ENCODE data around the gene DLG2. TPM values are rescaled to one million over a fixed set of nuclear protein-coding genes. Genes with fewer than 3 reads are reported as not detected.
A peak's percentile ranks its signal among the peaks of the same experiment; 100 is the strongest.

Gene DLG2
- total and polyA plus RNA-seq, 2 of the 8 experiments (the other 6 are each of a cell fraction or from before 2014, with no cell fraction given): 1.7 to 14.3 TPM

- TF ChIP-seq, protein P1, sequence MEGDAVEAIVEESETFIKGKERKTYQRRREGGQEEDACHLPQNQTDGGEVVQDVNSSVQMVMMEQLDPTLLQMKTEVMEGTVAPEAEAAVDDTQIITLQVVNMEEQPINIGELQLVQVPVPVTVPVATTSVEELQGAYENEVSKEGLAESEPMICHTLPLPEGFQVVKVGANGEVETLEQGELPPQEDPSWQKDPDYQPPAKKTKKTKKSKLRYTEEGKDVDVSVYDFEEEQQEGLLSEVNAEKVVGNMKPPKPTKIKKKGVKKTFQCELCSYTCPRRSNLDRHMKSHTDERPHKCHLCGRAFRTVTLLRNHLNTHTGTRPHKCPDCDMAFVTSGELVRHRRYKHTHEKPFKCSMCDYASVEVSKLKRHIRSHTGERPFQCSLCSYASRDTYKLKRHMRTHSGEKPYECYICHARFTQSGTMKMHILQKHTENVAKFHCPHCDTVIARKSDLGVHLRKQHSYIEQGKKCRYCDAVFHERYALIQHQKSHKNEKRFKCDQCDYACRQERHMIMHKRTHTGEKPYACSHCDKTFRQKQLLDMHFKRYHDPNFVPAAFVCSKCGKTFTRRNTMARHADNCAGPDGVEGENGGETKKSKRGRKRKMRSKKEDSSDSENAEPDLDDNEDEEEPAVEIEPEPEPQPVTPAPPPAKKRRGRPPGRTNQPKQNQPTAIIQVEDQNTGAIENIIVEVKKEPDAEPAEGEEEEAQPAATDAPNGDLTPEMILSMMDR (IDR thresholded peaks at IDR 0.05; ENCODE audit: control extremely low read depth in 1 of 3, insufficient read depth in 1 of 3, low read depth in 1 of 3, low read length in 3 of 3): no peak
- peak; percentile 74 to 93 for TF ChIP-seq POLR2A (IDR thresholded peaks at IDR 0.05; ENCODE audit: control extremely low read depth in 1 of 2, low read depth in 2 of 2, low read length in 2 of 2)
- no peak for TF ChIP-seq CTBP2 (IDR thresholded peaks at IDR 0.05; ENCODE audit: borderline replicate concordance, insufficient read depth, insufficient read length, low read length)
- no peak for TF ChIP-seq NRF1 (IDR thresholded peaks at IDR 0.05; ENCODE audit: low read depth, low read length)
- peak; percentile 88 for TF ChIP-seq TBP (IDR thresholded peaks at IDR 0.05; ENCODE audit: low read depth, low read length)
- TF ChIP-seq BCL11A (IDR thresholded peaks at IDR 0.05; ENCODE audit: low read depth in 2 of 2, low read length in 2 of 2): no peak
- TF ChIP-seq KDM5A (IDR thresholded peaks at IDR 0.05; ENCODE audit: low read length): peak; percentile 96
- TF ChIP-seq RXRA (IDR thresholded peaks at IDR 0.05; ENCODE audit: insufficient read depth, low read depth, low read length): no peak
- TF ChIP-seq ASH2L (IDR thresholded peaks at IDR 0.05; ENCODE audit: low read length): peak; percentile 60
- TF ChIP-seq YY1 (IDR thresholded peaks at IDR 0.05; ENCODE audit: low read depth, low read length): peak; percentile 96
- TF ChIP-seq, protein P2, sequence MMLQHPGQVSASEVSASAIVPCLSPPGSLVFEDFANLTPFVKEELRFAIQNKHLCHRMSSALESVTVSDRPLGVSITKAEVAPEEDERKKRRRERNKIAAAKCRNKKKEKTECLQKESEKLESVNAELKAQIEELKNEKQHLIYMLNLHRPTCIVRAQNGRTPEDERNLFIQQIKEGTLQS (IDR thresholded peaks at IDR 0.05; ENCODE audit: insufficient read depth, low read depth, low read length): peak; percentile 86
- no peak for TF ChIP-seq CHD1 (IDR thresholded peaks at IDR 0.05; ENCODE audit: low read depth, low read length)
- TF ChIP-seq RNF2 (IDR thresholded peaks at IDR 0.05; ENCODE audit: borderline replicate concordance, low read depth, low read length, missing control alignments, poor library complexity, severe bottlenecking): no peak
- TF ChIP-seq RAD21 (IDR thresholded peaks at IDR 0.05 in 1 of 2, conservative IDR thresholded peaks at IDR 0.05 in 1 of 2; ENCODE audit: low read depth in 2 of 2, low read length in 2 of 2): no peak
- TF ChIP-seq ZNF274 (IDR thresholded peaks at IDR 0.05; ENCODE audit: borderline replicate concordance, extremely low read depth, low read length): no peak
Measured at GRCh38 chr11:85627998-85628770, 1.0 kb upstream of the DLG2 start, which contains the start of gene TMEM126B (continued).
